Skin epidermis (tissue), 12 donors: Measurements from ENCODE around the gene HEXD.
A peak's percentile ranks its signal among the peaks of the same experiment; 100 is the strongest.
"Not testable (repeated sequence)": the region's sequence is repeated elsewhere in the genome, so short reads cannot be mapped to it uniquely, and the experiment has no call there.

Experiments
- H3K27ac ChIP-seq, 21 experiments: fragments of 200-600 bp; sonication (generic) in 11 of 21; one replicate each; pipeline ENCODE4 v1.5.0; 2020; ENCODE audit warnings: mild to moderate bottlenecking in 3 of 21, inconsistent platforms in 2 of 21, moderate library complexity in 2 of 21
- H3K4me3 ChIP-seq, 7 experiments: fragments of 200-600 bp; sonication (generic) in 2 of 7; one replicate each; pipeline ENCODE4 v1.5.0; 2020; ENCODE audit warnings: inconsistent platforms in 2 of 7, mild to moderate bottlenecking in 2 of 7, moderate library complexity in 1 of 7

HEXD gene

DNA sequence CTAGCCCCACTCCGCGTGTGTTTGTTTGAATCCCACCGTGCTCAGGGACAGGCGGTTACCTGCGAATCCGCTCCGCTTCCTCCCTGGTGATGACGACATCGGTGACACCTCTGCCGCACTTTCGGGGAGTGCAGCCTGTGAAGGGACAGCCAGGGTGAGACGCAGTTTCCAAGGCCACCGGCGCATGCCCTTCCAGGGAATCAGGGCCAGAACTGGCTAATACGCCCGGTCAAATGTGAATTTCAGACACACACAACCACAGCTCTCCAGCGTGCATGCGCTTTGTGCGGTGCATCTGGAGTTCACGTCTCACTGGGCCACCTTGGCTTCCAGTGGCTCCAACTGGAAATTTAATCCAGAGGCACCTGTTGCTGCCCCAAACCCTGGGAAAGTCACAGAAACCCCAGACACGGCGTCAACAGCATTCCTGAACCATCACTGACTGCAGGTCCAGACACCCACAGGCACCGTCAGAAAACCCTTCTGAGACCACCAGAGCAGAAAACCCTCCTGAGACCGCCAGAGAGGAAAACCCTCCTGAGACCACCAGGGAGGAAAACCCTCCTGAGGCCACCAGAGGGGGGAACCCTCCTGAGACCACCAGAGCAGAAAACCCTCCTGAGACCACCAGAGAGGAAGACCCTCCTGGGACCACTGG lies 6.6 kb upstream of the HEXD start:
- Histone ChIP-seq H3K27ac (no peak overlapping the region), H3K4me3 (no peak overlapping the region)

DNA sequence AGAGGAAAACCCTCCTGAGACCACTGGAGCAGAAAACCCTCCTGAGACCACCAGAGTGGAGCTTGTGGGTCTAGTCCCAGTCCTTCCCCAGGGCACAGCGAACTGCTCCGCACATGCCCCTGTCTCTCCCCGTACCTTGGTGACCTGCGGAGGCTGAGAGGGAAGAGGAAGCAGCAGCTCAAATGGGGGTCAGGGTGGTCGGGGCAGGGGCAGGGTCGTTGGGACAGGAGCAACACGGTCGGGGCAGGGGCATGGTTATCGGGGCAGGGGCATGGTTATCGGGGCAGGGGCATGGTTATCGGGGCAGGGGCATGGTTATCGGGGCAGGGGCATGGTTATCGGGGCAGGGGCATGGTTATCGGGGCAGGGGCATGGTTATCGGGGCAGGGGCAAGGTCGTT lies 6.1 kb upstream of the HEXD start:
- not testable (repeated sequence) for H3K4me3 ChIP-seq, H3K27ac ChIP-seq

DNA sequence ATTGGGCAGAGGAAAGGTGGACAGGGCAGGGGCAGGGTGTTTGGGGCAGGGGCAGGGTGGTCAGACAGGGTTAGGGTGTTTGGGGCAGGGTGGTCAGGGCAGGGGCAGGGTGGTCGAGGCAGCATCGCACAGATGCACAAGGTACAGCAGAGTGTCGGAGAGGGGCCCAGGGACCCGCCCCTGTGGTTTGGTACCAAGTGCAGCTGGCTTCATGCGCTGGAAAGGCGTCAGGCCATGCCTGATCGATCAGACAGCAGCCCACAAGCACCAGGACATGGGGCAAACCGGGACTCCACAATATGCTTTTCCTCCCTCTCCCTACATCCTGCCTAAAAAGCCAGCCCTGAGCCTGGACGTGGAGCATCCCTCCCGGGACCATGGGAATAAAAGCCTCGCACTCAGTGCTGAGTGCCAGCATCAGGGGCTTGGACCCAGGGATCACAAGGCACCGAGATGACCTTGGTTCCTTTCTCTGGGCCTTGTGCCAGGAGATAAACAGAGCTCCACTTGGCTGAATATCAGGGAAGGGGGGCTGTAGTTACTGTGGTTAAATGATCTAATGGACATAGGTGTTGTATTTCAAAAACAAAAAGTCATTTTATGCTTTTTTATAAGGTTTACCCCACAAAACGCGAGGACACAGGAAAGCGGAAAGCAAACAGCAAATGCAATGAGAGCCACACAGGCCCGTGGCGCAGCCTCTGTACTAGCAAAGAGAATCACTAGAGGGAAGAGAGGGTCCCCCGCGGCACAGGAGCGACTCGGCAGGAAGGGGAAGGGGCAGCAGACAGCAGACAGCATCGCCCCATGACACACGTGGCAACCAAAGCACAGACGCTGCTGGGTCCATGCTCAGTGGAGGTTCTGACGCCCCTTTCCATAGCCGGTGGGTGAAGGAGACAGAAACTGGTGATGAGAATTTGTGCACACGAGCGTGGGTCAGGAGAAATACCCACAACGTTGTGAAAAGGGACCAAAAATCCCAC lies 5.3 kb upstream of the HEXD start:
- H3K27ac ChIP-seq = no peak overlapping the region
- no peak overlapping the region for H3K4me3 ChIP-seq

DNA sequence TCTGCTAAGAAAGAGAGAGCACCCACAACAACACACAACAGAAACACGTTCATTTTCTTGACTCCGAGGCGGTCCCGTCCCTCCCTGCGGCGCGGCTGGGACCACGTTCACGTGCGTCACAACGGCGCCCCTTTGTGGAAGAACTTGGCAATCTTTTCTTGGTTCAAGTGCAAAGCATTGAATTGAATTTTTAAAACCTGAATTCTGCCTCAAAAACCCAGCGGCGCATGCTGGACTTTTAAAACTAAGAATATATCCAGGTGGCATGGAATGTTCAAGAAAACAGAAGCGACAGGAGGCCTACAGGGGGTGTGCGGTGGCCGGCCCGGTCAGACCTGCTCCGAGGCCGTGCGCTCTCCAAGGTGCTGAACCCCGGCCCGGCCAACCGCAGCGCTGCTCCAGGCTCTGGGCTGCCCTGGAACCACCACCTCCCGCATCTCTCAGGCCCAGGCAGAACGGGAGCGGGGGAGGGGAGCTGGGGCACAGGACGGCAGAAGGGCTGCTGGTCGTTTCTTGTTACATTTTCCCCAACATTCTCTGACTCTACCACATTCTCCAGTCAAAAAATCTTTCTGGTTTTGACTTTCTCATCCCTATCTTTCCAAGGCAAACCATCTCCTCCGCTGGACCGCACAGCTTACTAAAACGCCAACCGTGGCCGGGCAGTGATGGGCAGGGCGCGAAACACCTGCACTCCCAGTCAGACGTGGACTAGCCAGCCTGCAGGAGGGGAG lies 3.4 kb upstream of the HEXD start:
- H3K27ac ChIP-seq = no peak overlapping the region
- no peak overlapping the region for H3K4me3 ChIP-seq

DNA sequence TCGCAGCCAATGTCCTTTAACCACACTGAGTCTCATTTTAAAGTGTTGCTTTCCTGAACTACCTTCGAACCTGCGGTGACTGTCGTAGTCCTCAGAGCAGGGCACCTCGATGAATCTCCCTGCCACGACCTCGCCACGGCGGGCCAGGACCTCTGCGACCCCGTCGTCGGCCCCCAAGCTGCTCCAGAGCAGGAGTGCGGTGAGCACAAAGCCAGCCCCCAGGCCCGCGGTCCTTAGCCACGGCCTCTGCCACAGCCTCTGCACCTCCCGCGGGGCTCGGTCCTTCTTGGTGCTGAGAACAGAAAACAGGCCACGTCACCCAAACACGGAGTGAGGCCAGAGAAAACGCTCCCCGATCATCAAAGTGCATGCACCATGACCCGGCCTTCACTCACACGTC lies 2.8 kb upstream of the HEXD start:
- Histone ChIP-seq H3K27ac (no peak overlapping the region), H3K4me3 (no peak overlapping the region)

DNA sequence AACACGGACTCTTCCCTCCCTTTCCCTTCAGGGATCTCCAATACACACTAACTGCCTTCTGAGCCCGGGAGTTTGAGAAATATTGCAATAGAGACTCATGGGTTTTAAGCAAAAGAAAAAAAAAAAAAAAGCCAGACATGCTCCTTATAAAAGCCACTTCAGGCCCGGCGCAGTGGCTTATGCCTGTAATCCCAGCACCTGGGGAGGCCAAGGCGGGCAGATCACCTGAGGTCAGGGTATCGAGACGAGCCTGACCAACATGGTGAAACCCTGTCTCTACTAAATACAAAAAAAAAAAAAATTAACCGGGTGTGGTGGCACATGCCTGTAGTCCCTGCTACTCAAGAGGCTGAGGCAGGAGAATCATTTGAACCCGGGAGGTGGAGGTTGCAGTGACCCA lies 2.4 kb upstream of the HEXD start:
- H3K4me3 ChIP-seq = no peak overlapping the region
- H3K27ac ChIP-seq = no peak overlapping the region

DNA sequence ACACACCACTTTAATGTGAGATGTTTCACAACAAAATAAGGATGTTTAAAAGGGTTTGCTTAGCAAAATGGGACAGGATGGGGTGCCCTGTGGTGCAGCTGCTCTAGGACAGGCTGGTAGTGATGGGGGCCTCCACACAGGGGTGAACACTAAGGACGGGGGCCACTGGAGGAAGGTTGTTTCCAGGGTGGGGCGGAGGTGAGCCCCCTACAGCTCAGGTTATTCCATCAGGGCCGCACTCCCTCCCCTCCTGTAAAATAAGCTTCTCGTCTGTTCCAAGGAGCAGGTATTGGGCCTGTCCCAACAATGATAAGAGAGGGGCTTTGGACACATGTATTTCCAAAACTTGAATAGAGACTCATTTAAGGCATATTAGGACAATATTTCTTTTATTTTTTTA lies 1.9 kb upstream of the HEXD start:
- Histone ChIP-seq H3K4me3 (no peak overlapping the region), H3K27ac (no peak overlapping the region)

DNA sequence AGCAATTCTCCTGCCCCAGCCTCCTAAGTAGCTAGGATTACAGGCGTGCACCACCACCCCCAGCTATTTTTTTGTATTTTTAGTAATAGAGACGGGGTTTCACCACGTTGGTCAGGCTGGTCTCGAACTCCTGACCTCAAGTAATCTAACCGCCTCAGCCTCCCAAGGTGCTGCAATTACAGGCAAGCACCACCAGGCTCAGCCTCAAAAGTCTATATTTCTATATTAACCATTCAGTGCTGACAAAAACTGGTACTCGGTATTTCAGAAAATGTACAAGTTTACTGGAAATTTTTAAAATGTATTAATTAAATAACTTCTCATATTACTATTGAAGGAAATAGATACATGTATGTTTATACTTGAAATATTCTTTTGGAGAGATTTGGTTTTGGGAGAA lies 1.4 kb upstream of the HEXD start:
- no peak overlapping the region for H3K27ac ChIP-seq

DNA sequence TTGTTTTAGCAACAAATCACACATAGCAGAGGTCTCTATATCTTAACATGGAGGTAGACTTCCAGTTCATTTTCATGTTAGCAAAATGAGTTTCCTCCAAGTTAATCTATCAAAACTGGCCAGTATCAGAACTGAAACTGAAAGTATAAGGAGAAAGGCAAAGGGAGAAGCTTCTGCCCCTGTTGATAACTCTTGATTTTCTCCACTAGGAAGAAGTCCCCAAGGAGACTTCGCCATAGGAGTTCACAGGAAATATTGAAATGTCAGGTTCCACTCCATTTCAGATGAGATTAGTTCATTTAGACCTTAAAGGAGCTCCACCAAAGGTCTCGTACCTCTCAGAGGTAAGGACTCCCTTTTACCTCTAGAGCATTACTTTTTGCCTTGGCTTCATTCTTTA lies 1.4 kb downstream of the HEXD start:
- H3K27ac ChIP-seq = peak overlapping the region in 10 of 21 experiments; percentile 5 to 94 (median 58)
- H3K4me3 ChIP-seq = peak overlapping the region in 6 of 7 experiments; percentile 57 to 76 (median 72)

More for the DNA sequence above, 1.4 kb upstream of the HEXD start:
- H3K4me3 ChIP-seq = no peak overlapping the region

DNA sequence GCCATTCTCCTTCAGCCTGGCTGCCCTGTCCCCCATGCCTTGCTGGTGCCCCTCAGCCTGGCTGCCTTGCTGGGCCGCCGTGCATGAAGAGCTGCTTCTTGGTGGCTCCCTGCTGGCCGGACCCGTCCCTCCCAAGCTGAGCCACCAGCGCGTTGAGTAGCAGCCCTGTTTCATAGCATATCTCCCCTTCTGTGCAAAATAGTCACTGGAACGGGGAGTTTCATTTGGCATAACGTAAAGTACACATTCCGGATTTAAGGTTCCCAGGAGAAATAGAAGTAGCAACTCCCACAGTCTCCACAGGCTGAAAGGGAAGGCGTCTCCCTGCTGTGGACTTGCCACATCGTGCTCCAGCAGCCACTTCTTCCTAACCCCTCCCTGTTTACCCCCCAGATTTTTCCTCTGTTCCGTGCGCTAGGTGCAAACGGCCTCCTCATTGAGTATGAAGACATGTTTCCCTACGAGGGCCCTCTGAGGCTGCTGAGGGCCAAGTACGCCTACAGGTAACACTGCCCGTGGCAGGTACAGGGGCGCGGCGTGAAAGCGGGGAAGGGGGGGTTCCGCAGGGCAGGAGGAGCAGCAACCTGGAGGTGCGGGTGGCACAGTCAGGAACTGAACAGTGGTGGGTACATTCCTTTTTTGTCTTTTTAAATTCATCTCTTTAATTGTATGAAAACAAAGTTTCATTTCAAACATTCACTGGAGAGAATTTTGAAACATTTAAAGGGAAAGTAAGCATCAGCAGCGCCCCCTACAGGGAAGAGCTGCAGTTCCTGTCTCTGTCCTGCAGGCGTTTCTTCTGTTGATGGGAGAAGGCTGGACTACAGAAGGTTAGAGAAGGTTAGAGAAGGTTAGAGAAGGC lies 6.1 kb downstream of the HEXD start:
- Histone ChIP-seq H3K4me3 (peak overlapping the region in 2 of 7 experiments; percentile 3 to 25), H3K27ac (peak overlapping the region in 1 of 21 experiments; percentile 31)

DNA sequence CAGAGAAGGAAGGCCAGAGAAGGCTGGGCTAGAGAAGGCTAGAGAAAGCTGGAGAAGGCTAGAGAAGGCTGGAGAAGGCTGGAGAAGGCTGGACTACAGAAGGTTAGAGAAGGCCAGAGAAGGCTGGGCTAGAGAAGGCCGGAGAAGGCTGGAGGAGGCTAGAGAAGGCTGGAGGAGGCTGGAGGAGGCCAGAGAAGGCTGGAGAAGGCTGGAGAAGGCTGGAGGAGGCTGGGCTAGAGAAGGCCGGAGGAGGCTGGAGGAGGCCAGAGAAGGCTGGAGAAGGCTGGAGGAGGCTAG lies 6.7 kb downstream of the HEXD start:
- Histone ChIP-seq H3K27ac (no peak overlapping the region), H3K4me3 (no peak overlapping the region)

DNA sequence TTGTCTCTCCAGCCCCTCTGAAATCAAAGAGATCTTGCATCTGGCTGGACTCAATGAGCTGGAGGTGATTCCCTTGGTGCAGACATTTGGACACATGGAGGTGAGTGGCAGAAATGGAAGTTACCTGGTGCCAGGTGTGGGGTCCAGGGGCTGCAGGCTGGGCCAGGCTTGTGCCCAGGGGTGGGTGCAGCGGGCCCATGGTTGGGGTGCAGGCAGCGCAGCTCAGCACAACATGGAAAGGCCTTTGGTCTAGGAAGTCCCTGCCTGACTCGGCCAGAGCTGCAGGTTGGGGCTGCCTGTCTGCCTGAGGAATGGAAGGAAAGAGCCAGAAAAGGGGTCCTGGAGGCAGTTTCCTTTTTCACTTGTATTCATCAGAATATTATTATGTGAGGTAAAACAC lies 10.4 kb downstream of the HEXD start:
- Histone ChIP-seq H3K4me3 (no peak overlapping the region), H3K27ac (no peak overlapping the region)

DNA sequence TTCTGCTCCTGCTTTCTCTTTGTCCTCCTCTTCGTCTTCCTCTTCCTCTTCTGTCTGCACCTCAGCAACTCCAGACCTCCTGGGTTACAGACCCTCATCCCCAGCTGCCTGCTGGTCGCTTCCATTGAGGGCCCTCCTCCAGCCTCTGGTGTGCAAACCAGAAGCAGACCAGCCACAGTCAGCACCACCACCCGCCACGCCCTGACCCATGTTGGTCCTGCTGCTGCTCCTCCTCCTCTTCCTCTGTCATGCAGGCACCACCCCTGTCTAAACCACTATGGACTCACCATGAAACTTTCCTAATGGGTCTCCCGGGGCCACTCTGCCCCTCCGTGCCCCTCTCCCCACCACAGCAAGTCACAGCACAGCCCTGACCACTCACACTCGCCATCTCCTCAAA lies 11.7 kb downstream of the HEXD start:
- H3K4me3 ChIP-seq = no peak overlapping the region
- peak overlapping the region in 1 of 21 experiments; percentile 51 for H3K27ac ChIP-seq

DNA sequence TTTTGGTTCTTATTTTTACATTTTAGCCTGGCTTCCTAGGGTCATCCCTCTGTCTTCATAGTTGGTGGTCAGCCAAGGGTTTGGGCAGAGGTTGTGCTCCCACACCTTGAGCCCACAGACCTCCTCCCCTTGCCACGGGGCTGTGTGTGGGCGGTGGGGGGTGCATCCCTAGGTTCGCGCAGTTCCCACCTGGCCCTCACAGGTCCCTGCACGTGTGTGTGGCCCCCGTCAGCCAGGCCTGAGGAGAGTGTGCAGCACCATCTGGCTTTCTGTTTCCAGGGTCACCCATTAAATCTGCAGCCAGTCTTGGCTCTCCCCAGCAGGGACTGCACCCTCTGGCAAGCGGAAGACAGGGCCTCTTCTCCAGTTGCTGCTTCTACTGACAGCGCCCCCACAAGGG lies 13.9 kb downstream of the HEXD start:
- Histone ChIP-seq H3K27ac (no peak overlapping the region), H3K4me3 (no peak overlapping the region)

DNA sequence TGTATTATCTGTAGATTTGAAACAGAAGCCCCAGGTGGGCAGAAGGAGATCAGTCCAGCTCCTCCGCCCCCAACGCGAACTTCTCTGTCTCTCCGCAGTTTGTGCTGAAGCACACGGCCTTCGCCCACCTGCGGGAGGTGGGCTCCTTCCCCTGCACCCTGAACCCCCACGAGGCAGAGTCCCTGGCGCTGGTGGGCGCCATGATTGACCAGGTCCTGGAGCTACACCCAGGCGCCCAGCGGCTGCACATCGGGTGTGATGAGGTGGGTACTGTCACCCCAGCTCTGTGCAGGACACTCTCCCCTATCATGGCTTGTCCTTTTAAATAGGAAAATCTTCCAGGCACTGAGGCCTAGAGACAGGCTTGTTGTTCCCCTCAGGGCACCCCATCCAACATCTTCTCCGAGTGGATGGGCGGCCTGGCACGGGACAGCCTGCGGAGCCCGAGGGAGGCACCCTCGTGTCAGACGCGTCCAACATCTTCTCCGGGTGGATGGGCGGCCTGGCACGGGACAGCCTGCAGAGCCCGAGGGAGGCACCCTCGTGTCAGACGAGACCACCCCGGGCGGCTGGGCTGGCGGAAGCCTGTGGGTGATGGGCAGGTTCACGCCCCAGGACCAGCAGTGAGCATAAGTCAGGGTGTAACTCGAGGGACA lies 15.5 kb downstream of the HEXD start:
- Histone ChIP-seq H3K4me3 (no peak overlapping the region), H3K27ac (no peak overlapping the region)

DNA sequence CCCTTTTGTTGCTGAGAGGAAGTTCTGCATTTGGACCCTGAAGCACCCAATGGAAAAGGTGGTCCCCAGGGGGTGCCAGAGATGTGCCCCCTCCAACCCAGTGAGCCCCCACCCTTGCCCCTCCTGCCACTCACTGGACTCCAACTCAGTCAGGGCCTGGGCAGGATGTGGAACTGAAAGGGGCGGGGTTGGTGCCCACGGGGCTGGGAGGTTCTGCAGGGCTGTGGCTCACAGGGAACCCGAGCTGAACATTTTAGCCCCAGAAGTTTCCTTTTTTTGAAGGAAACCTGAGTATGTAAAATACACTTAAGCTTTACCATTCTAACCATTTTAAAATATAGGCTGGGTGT lies 16.0 kb downstream of the HEXD start:
- no peak overlapping the region for H3K4me3 ChIP-seq
- H3K27ac ChIP-seq = peak overlapping the region in 1 of 21 experiments; percentile 1

DNA sequence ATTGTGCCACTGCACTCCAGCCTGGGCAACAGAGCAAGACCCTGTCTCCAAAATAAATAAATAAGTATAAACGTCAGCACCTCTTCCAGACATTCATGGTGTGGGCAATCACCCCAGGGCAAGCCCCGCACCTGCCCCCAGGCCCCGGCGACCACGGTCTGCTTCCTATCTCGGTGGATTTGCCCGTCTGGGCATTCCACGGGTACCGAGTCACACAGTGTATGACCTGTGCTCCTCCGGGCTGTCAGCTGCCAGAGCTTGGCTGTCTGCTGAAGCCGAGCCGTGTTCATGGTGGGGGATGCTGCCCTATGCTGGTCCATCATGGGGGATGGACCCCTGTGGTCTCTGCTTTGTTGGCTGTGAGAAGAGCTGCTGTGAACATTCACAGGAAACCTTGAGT lies 17.0 kb downstream of the HEXD start:
- Histone ChIP-seq H3K4me3 (no peak overlapping the region), H3K27ac (no peak overlapping the region)

DNA sequence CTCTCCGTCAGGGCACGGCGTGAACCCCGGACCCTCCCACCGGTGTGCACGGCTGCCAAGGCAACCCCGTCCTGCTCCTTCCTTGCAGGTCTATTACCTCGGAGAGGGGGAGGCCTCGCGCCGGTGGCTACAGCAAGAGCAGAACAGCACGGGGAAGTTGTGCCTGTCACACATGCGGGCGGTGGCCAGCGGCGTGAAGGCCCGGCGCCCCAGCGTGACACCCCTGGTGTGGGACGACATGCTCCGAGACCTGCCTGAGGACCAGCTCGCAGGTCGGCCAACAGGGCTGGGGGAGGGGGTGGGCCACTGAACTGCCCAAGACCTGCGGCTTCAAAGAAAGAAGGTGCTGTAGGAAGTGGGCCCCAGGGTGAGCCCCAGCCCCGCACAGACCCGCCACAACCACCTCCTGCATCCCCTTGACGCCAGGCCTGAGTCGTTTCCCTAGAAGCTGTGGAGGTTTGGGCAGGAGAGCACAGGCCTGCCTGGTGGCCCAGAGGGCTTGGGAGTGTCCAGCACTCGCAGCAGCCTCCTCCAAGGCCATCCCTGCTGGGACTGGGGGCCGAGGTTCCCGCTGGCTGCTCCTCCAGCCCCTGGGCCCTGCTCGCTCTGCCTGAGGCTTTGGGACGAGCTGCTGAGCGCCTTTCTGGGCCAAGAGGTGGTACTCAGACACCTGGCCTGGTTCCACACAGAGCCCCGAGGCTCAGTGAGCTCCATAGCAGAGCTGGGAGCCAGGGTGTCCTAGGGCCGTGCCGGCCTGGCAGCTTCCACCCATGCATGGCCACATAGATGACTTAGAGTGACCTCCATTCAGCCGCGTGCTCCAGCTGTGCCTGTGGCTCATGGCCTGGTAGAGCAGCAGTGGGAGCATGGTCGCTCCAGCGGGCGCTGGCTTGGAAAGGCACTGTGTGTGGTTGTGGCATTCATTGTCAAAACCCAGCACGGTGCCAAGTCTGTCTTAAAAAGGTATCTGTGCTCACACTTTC lies 17.7 kb downstream of the HEXD start:
- Histone ChIP-seq H3K4me3 (no peak overlapping the region), H3K27ac (no peak overlapping the region)
